ENCODE results near the gene LTC4S.

LTC4S gene

GRCh38 chr5:179796877-179797608 lies 3.3 kb downstream of the LTC4S start:
- DNase-seq: no peak

GRCh38 chr5:179797741-179798140 lies 4.0 kb downstream of the LTC4S start:
- no peak for DNase-seq

- DNase-seq: no peak
Observed at GRCh38 chr5:179798144-179798770, 4.5 kb downstream of the LTC4S start.

GRCh38 chr5:179798771-179799643 lies 5.2 kb downstream of the LTC4S start:
- DNase-seq: no peak

- DNase-seq: no peak
Observed at GRCh38 chr5:179799644-179799973, 5.8 kb downstream of the LTC4S start.

GRCh38 chr5:179800071-179800695 lies 6.4 kb downstream of the LTC4S start:
- no peak for DNase-seq

GRCh38 chr5:179800696-179801201 lies 7.0 kb downstream of the LTC4S start:
- DNase-seq: no peak

GRCh38 chr5:179801304-179802206 lies 7.8 kb downstream of the LTC4S start:
- peak; percentile 79 for DNase-seq

GRCh38 chr5:179802207-179802883 lies 8.6 kb downstream of the LTC4S start:
- no peak for DNase-seq

- DNase-seq: no peak
Observed at GRCh38 chr5:179802950-179803562, 9.3 kb downstream of the LTC4S start.

- peak; percentile 52 for DNase-seq
Observed at GRCh38 chr5:179803651-179804554, 10.1 kb downstream of the LTC4S start.

GRCh38 chr5:179804555-179804947 lies 10.8 kb downstream of the LTC4S start:
- DNase-seq: no peak

- no peak for DNase-seq
Observed at GRCh38 chr5:179805070-179805528, 11.3 kb downstream of the LTC4S start.

GRCh38 chr5:179805529-179806249 lies 11.9 kb downstream of the LTC4S start:
- DNase-seq: peak; percentile 17

GRCh38 chr5:179806250-179807048 lies 12.7 kb downstream of the LTC4S start, which contains the start of gene MGAT4B:
TSS of gene MGAT4B (minus strand) at chr5:179806866. CDS start at chr5:179806583, 283 bp downstream.
- peak; percentile 48 for DNase-seq

GRCh38 chr5:179812135-179812825 lies 18.5 kb downstream of the LTC4S start:
- DNase-seq: no peak

- DNase-seq: no peak
Observed at GRCh38 chr5:179812997-179813607, 19.3 kb downstream of the LTC4S start.

All from stimulated activated naive CD4-positive, alpha-beta T cell treated with Interleukin-2 at 50 U/mL for 16 hours (primary cell).